Activated CD8-positive, alpha-beta memory T cell treated with anti-CD3 and anti-CD28 coated beads, Interleukin-2, amount 50 U/mL, for 48 hours (primary cell): ENCODE data around the gene TGM6.
"Not testable (repeated sequence)": the region's sequence is repeated elsewhere in the genome, so short reads cannot be mapped to it uniquely, and the experiment has no call there.

Experiments
- DNase-seq: peaks from one replicate; pipeline ENCODE4 v3.0.0-alpha.2; 2020

Gene TGM6

DNA sequence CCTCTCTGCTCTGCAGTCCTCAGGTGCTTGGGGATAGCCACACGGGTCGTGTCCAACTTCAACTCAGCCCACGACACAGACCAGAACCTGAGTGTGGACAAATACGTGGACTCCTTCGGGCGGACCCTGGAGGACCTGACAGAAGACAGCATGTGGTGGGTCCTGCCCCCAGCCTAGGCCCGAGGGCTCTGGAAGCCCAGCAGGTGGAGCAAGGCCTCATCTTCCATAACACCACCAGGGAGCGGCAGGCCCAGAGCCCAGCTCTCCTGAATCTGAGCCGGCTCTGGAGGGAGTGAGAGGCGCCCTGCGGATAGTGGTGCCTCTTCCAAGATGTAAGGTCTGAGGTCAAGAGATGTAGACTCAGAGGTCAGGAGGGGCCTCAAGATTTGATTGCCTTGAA, 19.6 kb downstream of the TGM6 start:
- no peak for DNase-seq

- no peak for DNase-seq
Observed at GRCh38 chr20:2401527-2401926, 20.8 kb downstream of the TGM6 start.

DNA sequence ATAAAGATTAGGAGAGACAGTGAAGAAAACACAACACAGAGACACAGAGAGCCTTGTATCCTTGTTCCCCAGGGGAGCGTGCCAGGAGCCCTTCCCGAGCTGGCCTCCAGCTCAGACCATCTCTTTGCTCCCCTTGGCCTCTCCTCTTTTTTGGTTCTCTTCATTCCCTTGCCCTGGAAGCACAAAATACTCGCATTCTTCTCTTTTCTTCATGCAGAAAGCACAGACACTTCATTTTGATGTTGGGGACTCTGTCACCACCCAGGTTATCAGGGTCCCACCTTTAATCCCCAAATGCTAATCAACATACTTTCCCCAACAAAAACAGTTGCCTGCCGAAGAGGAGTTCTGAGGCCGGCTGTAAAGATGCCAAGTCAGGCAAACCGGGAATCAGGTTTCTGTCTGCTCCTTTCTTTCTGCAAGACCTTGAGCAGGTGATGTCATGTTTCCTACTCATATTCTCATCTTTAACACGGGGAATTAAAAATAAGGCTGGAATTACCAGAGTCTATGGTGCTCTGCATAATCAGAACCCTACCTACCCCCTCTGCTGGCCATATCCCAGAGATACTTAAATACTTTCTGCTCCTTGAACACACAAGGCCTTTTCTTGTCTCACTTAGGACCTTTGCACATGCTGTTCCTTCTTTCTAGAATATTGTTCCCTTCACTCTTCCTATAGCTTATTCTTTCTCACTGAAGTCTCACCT, 21.7 kb downstream of the TGM6 start:
- DNase-seq: no peak

DNA sequence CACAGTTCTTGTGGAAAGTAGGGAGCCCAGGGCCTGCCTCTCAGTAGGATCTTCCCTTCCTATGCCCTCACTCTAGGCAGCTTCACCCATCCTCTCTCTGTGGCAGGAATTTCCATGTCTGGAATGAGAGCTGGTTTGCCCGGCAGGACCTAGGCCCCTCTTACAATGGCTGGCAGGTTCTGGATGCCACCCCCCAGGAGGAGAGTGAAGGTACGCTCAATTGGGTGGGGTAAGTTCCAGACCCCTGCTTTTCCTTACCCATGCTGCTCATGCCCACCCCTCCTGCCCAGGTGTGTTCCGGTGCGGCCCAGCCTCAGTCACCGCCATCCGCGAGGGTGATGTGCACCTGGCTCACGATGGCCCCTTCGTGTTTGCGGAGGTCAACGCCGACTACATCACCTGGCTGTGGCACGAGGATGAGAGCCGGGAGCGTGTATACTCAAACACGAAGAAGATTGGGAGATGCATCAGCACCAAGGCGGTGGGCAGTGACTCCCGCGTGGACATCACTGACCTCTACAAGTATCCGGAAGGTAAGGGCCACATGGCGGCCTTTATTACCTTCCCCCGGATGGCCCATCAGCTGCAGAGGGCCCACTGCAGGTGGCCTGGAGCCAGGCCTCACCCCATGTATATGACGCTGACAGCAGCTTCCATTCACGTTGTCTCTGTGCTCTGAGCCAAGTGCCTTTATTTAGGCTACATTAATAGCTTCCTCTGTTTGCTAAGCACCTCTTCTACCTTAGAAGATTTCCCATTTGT, 22.8 kb downstream of the TGM6 start:
- no peak for DNase-seq

GRCh38 chr20:2405693-2406065, 25.0 kb downstream of the TGM6 start:
- no peak for DNase-seq

DNA sequence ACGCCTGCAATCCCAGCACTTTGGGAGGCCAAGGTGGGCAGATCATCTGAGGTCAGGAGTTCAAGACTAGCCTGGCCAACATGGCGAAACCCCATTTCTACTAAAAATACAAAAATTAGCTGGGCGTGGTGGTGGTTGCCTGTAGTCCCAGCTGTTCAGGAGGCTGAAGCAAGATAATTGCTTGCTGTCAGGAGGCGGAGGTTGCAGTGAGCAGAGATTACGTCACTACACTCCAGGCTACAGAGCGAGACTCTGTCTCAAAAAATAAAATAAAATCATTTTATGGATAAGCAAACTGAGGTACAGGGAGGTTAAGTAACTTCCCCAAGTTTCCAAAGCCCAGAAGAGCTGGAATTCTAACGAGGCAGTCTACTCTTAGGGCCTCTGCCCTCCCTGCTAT, 26.7 kb downstream of the TGM6 start:
- DNase-seq: not testable (repeated sequence)

GRCh38 chr20:2408111-2408510, 27.4 kb downstream of the TGM6 start:
- DNase-seq: no peak

DNA sequence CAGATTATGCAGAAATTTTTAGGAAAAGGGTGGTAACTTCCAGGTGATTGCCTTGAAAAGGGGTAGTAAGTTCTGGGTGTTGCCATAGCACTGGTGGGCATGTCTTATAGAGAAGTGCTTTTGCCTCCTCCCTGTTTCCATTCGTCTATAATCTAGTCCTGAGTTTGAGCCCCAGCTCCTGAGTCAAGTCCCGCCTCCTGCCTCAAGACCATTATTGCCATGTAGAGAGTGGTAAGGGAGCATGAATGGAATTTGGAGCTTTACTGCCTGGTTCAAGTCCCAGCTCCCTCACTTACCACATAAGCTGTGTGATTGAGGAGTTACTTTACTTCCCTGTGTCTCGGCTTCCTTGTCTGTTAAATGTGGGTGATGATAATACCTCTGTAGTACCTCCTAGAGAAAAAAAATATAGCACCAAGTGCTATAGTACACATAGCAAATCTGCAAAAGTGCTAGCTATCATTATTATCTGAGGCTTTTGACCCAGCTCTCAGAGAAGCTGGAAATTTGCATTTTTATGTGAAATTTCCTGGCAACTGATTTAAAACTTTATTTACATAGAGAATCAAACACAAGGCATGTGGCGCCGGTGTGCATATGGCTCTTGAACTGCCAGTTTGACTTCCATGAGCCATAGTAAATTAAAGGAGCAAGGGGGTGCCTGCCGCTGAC, 36.0 kb downstream of the TGM6 start:
- DNase-seq: no peak

DNA sequence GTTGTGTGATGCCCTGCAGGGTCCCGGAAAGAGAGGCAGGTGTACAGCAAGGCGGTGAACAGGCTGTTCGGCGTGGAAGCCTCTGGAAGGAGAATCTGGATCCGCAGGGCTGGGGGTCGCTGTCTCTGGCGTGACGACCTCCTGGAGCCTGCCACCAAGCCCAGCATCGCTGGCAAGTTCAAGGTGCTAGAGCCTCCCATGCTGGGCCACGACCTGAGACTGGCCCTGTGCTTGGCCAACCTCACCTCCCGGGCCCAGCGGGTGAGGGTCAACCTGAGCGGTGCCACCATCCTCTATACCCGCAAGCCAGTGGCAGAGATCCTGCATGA, 36.5 kb downstream of the TGM6 start:
- no peak for DNase-seq

DNA sequence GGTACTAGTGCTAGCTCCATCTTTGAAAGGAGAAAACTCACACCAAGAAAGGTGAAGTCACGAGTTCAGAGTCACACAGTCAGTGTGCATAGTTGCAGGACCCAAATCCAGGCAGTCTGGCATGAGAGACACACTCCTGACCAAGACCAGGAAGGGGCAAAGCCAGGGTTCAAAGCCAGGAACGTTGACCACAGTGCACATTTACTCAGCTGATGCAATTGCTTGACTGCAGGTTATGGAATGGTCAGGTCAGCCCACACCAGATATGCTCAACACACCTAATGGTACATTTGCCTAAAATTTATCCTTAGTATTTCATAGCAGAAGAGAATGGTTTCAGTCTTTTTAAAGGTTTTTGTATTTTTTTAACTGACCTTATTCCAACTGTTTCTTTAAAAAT, 37.7 kb downstream of the TGM6 start:
- no peak for DNase-seq

- no peak for DNase-seq
Observed at GRCh38 chr20:2420510-2420909, 39.8 kb downstream of the TGM6 start.

DNA sequence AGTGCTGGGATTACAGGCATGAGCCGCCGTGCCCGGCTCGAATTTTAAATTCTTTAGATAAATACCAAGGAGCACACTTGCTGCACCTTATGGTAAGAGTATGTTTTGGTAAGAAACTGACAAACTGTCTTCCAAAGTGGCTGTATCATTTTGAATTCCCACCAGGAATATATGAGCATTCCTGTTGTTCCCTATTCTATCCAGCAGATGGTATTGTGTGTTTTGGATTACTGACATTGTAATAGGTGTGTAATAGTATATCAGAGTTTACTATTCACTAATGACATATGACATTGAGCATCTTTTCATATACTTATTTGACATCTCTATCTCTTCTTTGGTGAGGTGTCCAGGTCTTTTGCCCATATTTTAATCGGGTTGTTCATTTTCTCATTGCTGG, 40.5 kb downstream of the TGM6 start:
- DNase-seq: no peak

DNA sequence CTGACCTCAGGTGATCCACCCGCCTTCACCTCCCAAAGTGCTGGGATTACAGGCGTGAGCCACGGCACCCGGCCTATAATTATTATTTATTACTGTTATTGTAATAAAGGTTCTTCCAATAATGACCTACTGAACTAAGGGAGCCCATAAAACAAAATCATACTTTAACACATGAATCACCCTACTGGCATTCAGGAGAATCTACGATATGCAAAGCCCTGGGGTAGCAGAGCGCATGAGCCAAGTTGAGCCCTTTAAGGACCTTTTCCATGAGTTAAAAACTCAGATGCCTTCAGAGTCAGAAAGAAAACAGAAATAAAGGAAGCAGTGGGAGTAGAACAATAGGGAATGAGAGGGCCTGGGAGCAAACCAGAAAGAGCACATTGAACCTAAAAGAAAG, 48.4 kb downstream of the TGM6 start:
- DNase-seq: no peak

DNA sequence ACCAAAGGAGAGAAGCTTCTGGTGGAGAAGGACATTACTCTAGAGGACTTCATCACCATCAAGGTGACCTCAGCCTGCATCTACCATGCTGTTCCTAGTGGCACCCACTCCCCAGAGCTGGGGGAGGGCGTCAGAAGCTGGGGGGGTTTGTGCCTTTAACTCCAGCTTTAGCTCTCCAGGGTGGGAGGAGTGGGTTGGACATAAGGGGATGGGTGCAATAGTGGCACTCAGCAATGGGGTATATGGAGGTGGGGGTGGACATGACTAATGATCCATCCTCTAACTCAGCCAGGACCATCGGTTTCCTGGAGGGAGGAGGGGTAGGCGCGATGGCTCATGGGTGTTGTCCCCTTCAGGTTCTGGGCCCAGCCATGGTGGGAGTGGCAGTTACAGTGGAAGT, 49.8 kb downstream of the TGM6 start:
- DNase-seq: no peak

DNA sequence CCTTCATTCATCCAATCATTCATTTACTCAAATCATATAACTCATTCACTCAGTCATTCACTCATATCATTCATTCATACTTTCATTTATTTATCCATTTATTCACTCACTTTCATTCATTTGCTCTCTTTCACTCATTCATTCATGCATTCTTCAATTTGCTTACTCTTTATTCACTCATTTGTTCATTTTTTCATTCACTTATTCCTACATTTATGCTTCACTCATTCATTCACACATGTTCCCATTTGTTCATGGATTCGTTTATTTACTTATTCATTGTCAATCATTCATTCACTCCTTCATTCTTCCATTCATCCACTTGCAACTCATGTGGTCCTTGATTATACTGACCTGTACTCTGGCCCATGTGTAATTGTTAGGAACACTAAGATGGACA, 50.5 kb downstream of the TGM6 start:
- DNase-seq: no peak

- no peak for DNase-seq
Observed at GRCh38 chr20:2446845-2447244, 66.1 kb downstream of the TGM6 start.

DNA sequence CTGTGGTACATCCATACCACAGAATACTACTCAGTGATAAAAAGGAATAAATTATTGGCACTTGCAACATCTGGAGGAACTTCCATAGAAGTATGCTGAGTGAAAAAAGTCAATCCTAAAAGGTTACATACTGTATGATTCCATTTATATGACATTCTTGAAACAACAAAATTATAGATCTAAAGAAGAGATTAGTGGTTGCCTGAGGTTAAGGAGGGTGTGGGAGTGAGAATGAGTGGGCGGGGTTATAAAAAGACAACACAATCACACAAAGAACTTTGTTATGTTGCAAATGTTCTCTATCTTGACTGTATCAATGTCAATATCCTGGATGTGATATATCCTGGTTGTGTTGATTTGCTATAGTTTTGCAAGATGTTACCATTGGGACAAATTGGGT, 68.7 kb downstream of the TGM6 start:
- DNase-seq: no peak

GRCh38 chr20:2451422-2451821, 70.7 kb downstream of the TGM6 start:
- no peak for DNase-seq

- DNase-seq: peak; percentile 83
Observed at GRCh38 chr20:2451939-2452732, 71.4 kb downstream of the TGM6 start.

GRCh38 chr20:2453792-2454191, 73.1 kb downstream of the TGM6 start:
- DNase-seq: no peak

GRCh38 chr20:2455771-2456497, 75.2 kb downstream of the TGM6 start:
- no peak for DNase-seq

GRCh38 chr20:2458919-2459499, 78.3 kb downstream of the TGM6 start:
- no peak for DNase-seq
